Mesangial cell (primary cell): ENCODE results near the gene SMYD1. TPM values are rescaled to one million over a fixed set of nuclear protein-coding genes. Genes with fewer than 3 reads are reported as not detected.

Source experiments
- total RNA-seq: library from RNA; depleted of rRNA; stranded (reverse); fragments of >200 nt; gene quantifications from 2 replicates; pipeline ENCODE4 v1.2.3, GENCODE V29; 2015

SMYD1 gene
- not detected in 2 replicates for total RNA-seq

DNA sequence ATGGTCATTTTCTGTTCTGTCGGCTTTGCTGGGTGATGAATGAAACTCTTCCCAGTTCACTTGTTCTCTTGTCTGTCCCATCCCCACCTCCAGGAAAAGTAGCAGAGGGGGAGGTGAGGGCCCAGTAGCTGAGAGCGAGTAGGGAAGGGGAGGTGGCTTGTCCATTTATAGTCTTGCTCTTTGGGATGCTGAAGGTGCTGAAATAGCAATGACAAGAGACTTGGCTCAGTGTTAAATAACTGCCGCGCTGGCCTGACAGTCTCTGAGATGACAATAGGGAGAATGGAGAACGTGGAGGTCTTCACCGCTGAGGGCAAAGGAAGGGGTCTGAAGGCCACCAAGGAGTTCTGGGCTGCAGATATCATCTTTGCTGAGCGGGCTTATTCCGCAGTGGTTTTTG lies at the start of gene SMYD1:
Gene SMYD1, plus strand, starts transcription at position 228 of the 400 bp plus-strand sequence. Its CDS starts 40 bp downstream, at position 268.

DNA sequence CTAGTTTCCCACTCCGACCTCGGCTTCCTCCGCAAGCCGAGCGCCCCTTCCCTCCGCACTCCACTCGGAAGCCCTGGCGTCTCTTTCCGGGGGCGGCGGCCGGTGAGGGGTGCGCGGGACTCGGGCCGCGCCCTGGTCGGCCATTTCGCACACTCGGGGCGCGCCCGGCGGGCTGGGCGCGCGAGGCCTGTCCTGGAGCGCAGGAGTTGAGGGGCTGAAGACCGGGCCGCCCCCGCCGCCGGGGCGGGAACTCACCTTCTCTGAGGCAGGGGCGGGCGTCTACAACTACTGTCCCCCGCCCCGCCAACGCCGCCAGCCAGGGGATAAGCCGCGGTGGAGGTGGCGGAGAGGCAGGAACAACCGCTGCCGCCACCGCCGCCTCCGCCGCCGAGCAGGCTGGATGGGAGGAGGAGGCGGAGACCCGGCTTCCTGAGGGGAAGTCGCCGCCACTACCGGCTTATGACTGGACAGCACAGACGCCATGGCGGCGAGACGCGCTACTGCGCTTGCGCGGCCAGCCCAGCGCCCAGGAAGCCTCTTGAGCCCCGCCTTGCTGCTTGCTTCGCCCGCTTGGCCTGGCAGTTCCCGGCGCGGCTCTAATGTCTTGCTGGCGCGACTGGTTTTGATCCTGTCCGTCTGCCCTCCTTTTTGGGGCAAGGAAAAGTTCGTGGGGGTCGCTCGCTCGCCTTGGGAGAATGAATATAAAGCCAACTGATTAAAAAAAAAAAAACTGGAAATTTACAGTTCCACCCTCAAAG lies 12.1 kb upstream of the SMYD1 start, which contains the start of gene KRCC1:
Gene KRCC1, minus strand, starts transcription at position 413 of the 758 bp plus-strand sequence. CDS start 27,220 bp downstream, outside the sequence.

DNA sequence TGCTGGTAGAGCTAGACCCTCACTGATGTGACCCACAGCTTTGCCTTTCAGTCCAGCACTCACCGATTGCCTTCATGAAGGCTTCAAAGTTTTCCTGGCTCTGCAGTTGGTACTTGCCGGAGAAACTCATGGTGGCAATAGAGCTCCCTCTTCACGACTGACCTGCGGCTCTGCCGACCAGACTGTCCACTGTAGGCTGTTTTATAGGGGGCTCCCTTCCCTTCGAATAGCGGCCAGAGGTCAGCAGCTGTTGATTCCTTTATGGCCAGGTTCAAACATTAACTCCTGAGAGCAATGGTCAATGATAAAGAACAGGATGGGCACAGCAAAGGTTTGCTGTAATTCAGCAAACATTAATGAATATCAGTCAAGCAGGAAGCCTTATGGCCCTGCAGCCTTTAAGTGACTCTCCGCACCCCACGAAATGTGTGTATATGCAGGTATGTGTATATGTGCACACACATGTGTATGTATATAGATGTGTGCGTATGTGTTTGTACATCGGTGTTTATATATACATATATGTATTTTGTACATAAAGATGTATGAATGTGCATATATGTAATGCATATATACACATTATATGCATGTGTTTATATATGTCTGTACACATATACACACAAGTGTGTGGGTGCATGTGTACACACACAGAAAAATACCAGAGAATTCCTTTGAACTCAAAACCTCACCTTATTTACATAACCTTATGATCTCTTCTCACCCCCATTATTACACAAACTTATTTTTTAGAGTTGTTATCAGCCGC lies 60.4 kb downstream of the SMYD1 start, which contains the start of gene FABP1:
Gene FABP1, minus strand, starts transcription at position 175 of the 766 bp plus-strand sequence. Its CDS starts 45 bp downstream, at position 130.

Other genes starting within 250 kb of the SMYD1 start
- 1.1 TPM in 1 of 2 replicates, not detected in the other for gene RGPD2, start 242.0 kb upstream of the SMYD1 start, total RNA-seq
- gene RNU2-63P, start 51.3 kb upstream of the SMYD1 start, total RNA-seq: not detected in 2 replicates
- 7.7 and 9.0 TPM in 2 replicates for gene KRCC1, start 12.0 kb upstream of the SMYD1 start, total RNA-seq
- gene FABP1, start 60.2 kb downstream of the SMYD1 start, total RNA-seq: not detected in 2 replicates
- 3.3 and 35.6 TPM in 2 replicates for gene THNSL2, start 102.5 kb downstream of the SMYD1 start, total RNA-seq